Fibroblast of villous mesenchyme (primary cell): ENCODE results near the gene COQ9. TPM values are rescaled to one million over a fixed set of nuclear protein-coding genes. Genes with fewer than 3 reads are reported as not detected.

Source experiments
- DNase-seq: peaks from one replicate; pipeline ENCODE4 v3.0.0-alpha.2; 2010; ENCODE audit warnings: low read depth
- H3K4me3 ChIP-seq: 2 replicates; pipeline ENCODE4 v1.5.1; 2011; ENCODE audit warnings: low read depth, mild to moderate bottlenecking, low read length
- total RNA-seq: library from RNA; depleted of rRNA; stranded (reverse); fragments of >200 nt; gene quantifications from 2 replicates; pipeline ENCODE4 v1.2.3, GENCODE V29; 2012
- TF ChIP-seq, protein P1 (sequence below): IDR thresholded peaks from 2 replicates; pipeline ENCODE4 v1.5.1; 2012; ENCODE audit warnings: low read depth, mild to moderate bottlenecking, low read length; ENCODE audit not compliant: insufficient read depth

COQ9 gene
- total RNA-seq, 1 donor = 44.5 TPM

DNA sequence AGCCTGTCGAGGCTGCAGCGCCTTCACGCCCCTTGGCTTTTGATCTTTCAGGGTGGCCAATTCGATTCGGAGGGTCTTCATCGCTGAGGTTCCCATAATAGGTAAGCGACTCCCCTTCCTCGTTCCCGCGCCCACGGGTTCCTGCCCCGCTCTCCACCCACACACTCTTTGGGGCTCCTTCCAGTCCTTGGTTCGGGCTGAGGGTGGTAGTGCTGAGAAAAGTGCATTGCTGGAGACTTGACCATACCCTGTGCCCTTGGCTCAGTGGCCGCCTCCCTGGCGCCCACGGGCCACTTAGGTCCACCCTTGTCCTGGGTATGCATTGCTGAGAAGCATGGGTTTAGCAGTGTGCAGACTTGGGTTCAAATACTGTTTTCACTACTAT is 15.7 kb downstream of the COQ9 start:
- DNase-seq = no peak
- TF ChIP-seq, protein P1, sequence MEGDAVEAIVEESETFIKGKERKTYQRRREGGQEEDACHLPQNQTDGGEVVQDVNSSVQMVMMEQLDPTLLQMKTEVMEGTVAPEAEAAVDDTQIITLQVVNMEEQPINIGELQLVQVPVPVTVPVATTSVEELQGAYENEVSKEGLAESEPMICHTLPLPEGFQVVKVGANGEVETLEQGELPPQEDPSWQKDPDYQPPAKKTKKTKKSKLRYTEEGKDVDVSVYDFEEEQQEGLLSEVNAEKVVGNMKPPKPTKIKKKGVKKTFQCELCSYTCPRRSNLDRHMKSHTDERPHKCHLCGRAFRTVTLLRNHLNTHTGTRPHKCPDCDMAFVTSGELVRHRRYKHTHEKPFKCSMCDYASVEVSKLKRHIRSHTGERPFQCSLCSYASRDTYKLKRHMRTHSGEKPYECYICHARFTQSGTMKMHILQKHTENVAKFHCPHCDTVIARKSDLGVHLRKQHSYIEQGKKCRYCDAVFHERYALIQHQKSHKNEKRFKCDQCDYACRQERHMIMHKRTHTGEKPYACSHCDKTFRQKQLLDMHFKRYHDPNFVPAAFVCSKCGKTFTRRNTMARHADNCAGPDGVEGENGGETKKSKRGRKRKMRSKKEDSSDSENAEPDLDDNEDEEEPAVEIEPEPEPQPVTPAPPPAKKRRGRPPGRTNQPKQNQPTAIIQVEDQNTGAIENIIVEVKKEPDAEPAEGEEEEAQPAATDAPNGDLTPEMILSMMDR = no peak
- peak overlapping the region; percentile 68 for H3K4me3 ChIP-seq

DNA sequence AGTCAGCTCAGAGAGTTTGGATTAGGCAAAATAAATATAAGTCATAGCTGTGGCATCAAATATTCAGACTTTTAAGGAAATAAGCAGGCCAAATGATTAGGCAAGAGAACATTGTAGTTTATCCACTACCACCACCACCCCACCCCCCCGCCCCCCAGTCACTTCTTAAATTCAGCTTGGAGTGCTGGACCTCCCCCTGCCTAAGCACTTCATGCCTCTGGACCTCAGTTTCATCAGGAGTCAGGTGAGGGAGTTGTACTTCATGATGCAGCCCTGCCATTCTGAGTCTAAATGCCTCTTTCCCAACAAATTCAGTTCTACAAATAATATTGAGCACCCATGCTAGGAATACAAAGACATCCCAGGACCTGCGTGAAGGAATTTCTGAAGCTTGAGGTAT is 17.2 kb downstream of the COQ9 start:
- H3K4me3 ChIP-seq = no peak overlapping the region
- TF ChIP-seq, protein P1 = no peak
- DNase-seq = no peak

DNA sequence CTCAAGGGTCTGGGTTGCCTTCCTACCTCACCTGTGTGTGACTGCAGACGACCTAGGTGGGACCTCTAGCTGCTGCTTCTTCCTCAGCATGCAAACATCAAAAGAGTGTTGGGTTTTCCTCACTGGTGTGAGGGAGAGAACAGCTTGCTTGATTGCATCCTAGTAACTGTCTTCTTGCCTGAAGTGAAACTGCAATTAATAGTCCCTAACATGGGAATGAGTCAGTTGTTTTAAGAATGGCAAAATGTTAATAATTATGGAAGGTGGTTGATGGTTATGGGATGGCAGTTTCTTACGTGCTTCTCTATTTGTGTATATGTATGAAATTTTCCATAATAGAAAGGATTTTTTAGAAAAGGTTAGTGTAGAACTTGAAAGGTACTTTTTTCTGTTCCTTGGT is 21.1 kb downstream of the COQ9 start:
- H3K4me3 ChIP-seq = no peak overlapping the region
- TF ChIP-seq, protein P1 = no peak
- no peak for DNase-seq

DNA sequence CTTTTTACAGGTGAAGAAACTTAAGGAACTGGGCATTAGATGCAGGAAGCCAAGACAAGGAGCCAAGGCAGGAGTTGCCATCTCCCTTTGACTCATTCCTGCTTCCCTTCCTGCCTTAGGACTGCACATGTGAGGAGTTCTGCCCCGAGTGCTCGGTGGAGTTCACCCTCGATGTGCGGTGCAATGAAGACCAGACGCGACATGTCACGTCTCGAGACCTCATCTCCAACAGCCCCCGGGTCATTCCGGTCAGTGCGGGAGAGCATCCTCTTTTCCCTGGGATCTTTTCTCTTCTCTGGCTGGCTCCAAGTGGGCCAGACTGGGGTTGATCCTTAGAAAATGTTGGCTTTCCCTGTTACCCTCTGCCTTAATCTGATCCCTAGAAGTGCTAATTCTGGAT is 21.8 kb downstream of the COQ9 start:
- no peak for DNase-seq
- TF ChIP-seq, protein P1 = no peak
- no peak overlapping the region for H3K4me3 ChIP-seq

- no peak for DNase-seq
- H3K4me3 ChIP-seq = no peak overlapping the region
- TF ChIP-seq, protein P1 = no peak
Observed at GRCh38 chr16:57469917-57470470, 22.7 kb downstream of the COQ9 start.

DNA sequence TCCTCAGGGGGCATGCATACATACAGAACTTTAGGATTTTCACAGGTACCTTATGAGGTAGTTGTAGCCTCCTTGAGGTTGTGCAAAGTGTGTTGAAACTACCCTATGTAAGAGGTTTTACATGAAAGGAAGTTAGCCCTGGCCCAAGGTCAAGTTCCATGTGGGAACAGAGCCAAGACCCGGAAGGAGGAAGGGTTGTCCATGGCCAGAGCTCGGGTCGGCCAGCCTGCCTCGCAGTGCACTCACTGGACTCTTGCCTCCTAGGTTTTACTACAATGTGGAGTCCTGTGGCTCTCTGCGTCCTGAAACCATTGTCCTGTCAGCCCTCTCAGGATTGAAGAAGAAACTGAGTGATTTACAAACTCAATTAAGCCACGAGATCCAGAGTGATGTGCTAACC is 23.4 kb downstream of the COQ9 start:
- H3K4me3 ChIP-seq = no peak overlapping the region
- DNase-seq = peak; percentile 58
- TF ChIP-seq, protein P1 = no peak

- TF ChIP-seq, protein P1 = no peak
- DNase-seq = no peak
- no peak overlapping the region for H3K4me3 ChIP-seq
Observed at GRCh38 chr16:57471209-57471608, 23.9 kb downstream of the COQ9 start.
